NCI-H460 (cell line): ENCODE measurements around the gene DNMT3A. TPM values are rescaled to one million over a fixed set of nuclear protein-coding genes. Genes with fewer than 3 reads are reported as not detected.

Experiments
- DNase-seq: peaks from one replicate; pipeline ENCODE4 v3.0.0-alpha.2; 2016; ENCODE audit warnings: low read depth; ENCODE audit errors: extremely low read depth
- total RNA-seq: library from RNA; depleted of rRNA; stranded (reverse); fragments of >200 nt; shearing (Covaris generic); gene quantifications from 2 replicates; pipeline ENCODE4 v1.2.3, GENCODE V29; 2014

Gene DNMT3A
- total RNA-seq, 1 experiment from 2014 or later, result 4.9 TPM

- DNase-seq, result no peak
These were observed 95.0 kb downstream of the DNMT3A start for GRCh38 chr2:25246558-25247290.

- no peak for DNase-seq
These were observed 95.7 kb downstream of the DNMT3A start for GRCh38 chr2:25246001-25246400.

- DNase-seq, result no peak
These were observed 96.6 kb downstream of the DNMT3A start for GRCh38 chr2:25245141-25245540.

GRCh38 chr2:25243995-25244394, 97.7 kb downstream of the DNMT3A start:
- DNase-seq, result no peak

GRCh38 chr2:25241452-25241851, 100.3 kb downstream of the DNMT3A start:
- DNase-seq, result no peak

- DNase-seq, result no peak
These were observed 101.1 kb downstream of the DNMT3A start for GRCh38 chr2:25240636-25241035.

GRCh38 chr2:25238920-25239319, 102.8 kb downstream of the DNMT3A start:
- no peak for DNase-seq

GRCh38 chr2:25237764-25238163, 104.0 kb downstream of the DNMT3A start:
- DNase-seq, result no peak

GRCh38 chr2:25236736-25237135, 105.0 kb downstream of the DNMT3A start:
- no peak for DNase-seq

GRCh38 chr2:25234738-25235137, 107.0 kb downstream of the DNMT3A start:
- DNase-seq, result no peak

GRCh38 chr2:25233916-25234605, 107.7 kb downstream of the DNMT3A start:
- DNase-seq, result no peak

GRCh38 chr2:25232248-25232825, 109.4 kb downstream of the DNMT3A start:
- DNase-seq, result no peak

- no peak for DNase-seq
These were observed 110.8 kb downstream of the DNMT3A start for GRCh38 chr2:25230948-25231311.

- no peak for DNase-seq
These were observed 111.4 kb downstream of the DNMT3A start for GRCh38 chr2:25230198-25230947.

GRCh38 chr2:25229279-25230197, 112.2 kb downstream of the DNMT3A start:
- DNase-seq, result no peak

GRCh38 chr2:25228848-25229278, 112.9 kb downstream of the DNMT3A start:
- peak; percentile 76 for DNase-seq

- no peak for DNase-seq
These were observed 114.1 kb downstream of the DNMT3A start for GRCh38 chr2:25227576-25227975.

GRCh38 chr2:25226827-25227226, 114.9 kb downstream of the DNMT3A start:
- no peak for DNase-seq

GRCh38 chr2:25222477-25223121, 119.1 kb downstream of the DNMT3A start:
- DNase-seq, result no peak

- no peak for DNase-seq
These were observed 120.1 kb downstream of the DNMT3A start for GRCh38 chr2:25221579-25221978.
